ENCODE results near the gene NOC4L. TPM values are rescaled to one million over a fixed set of nuclear protein-coding genes. Genes with fewer than 3 reads are reported as not detected.

NOC4L gene
- total RNA-seq, 3 donors from 2014 or later (not counting 1 experiment from before 2014, with no cell fraction given) = 21.0 to 30.2 (median 21.7) TPM

GRCh38 chr12:132186857-132187620, 42.8 kb downstream of the NOC4L start:
- Mint-ChIP-seq H3K4me3 (peak overlapping the region; percentile 77), H3K27ac (peak overlapping the region in 1 of 2 donors; percentile 54), H3K4me1 (peaks cover 27 to 28% of the 10 kb centered on the region in 2 donors), H3K9me3 (peaks cover 0 to 6% of the 10 kb centered on the region in 2 donors), H3K27me3 (ENCODE audit: low read depth in 2 of 2) (peaks cover 0 to 8% of the 10 kb centered on the region in 2 donors), H3K36me3 (no peaks in the 10 kb centered on the region)
- peak overlapping the region; percentile 79 for H3K27ac ChIP-seq (ENCODE audit: low read length)
- no peak for TF ChIP-seq CTCF (IDR thresholded peaks at IDR 0.05)
- intact Hi-C loops (cut with micrococcal nuclease) = loop anchor here (5.0 kb wide), 1 partner anchor 35 kb away; no protein-coding TSS in a partner anchor
- H3K36me3 ChIP-seq (ENCODE audit: control insufficient read depth, insufficient read depth, low read length) = no peaks in the 10 kb centered on the region
- peak in 1 of 2 donors; percentile 64 for DNase-seq
- H3K27me3 ChIP-seq (ENCODE audit: control insufficient read depth, insufficient read depth, low read length) = no peaks in the 10 kb centered on the region
- no peaks in the 10 kb centered on the region for H3K9me3 ChIP-seq (ENCODE audit: control insufficient read depth, insufficient read depth, low read length)
- 79% methylated on average over 39 of the region's 39 CpGs for WGBS (ENCODE audit: insufficient coverage)
- ATAC-seq = no peak
- H3K4me1 ChIP-seq (ENCODE audit: control insufficient read depth, insufficient read depth, low read length) = peaks cover 53% of the 10 kb centered on the region
- H3K4me3 ChIP-seq (ENCODE audit: low read length) = no peak overlapping the region

- intact Hi-C loops (cut with micrococcal nuclease) = loop anchor here (5.0 kb wide), 1 partner anchor 36 kb away; no protein-coding TSS in a partner anchor
- TF ChIP-seq CTCF (IDR thresholded peaks at IDR 0.05) = no peak
- H3K4me3 Mint-ChIP-seq = peak overlapping the region; percentile 77
- H3K27ac Mint-ChIP-seq = peak overlapping the region in 1 of 2 donors; percentile 11
- WGBS (ENCODE audit: insufficient coverage) = 95% methylated on average over 35 of the region's 35 CpGs
- peaks cover 27 to 28% of the 10 kb centered on the region in 2 donors for H3K4me1 Mint-ChIP-seq
- Histone ChIP-seq H3K4me3 (ENCODE audit: low read length) (no peak overlapping the region), H3K4me1 (ENCODE audit: control insufficient read depth, insufficient read depth, low read length) (peaks cover 53% of the 10 kb centered on the region), H3K9me3 (ENCODE audit: control insufficient read depth, insufficient read depth, low read length) (no peaks in the 10 kb centered on the region), H3K27ac (ENCODE audit: low read length) (no peak overlapping the region), H3K36me3 (ENCODE audit: control insufficient read depth, insufficient read depth, low read length) (no peaks in the 10 kb centered on the region), H3K27me3 (ENCODE audit: control insufficient read depth, insufficient read depth, low read length) (no peaks in the 10 kb centered on the region)
- ATAC-seq (no peak), DNase-seq (peak in 1 of 2 donors; percentile 30)
- peaks cover 0 to 6% of the 10 kb centered on the region in 2 donors for H3K9me3 Mint-ChIP-seq
- peaks cover 0 to 5% of the 10 kb centered on the region in 2 donors for H3K27me3 Mint-ChIP-seq (ENCODE audit: low read depth in 2 of 2)
- H3K36me3 Mint-ChIP-seq = no peaks in the 10 kb centered on the region
These were observed 43.6 kb downstream of the NOC4L start for GRCh38 chr12:132187646-132188450.

- H3K4me1 Mint-ChIP-seq = peaks cover 27 to 28% of the 10 kb centered on the region in 2 donors
- peaks cover 0 to 1% of the 10 kb centered on the region in 2 donors for H3K27me3 Mint-ChIP-seq (ENCODE audit: low read depth in 2 of 2)
- ATAC-seq (no peak), DNase-seq (no peak)
- Histone ChIP-seq H3K9me3 (ENCODE audit: control insufficient read depth, insufficient read depth, low read length) (peaks cover 3% of the 10 kb centered on the region), H3K36me3 (ENCODE audit: control insufficient read depth, insufficient read depth, low read length) (no peaks in the 10 kb centered on the region), H3K27me3 (ENCODE audit: control insufficient read depth, insufficient read depth, low read length) (no peaks in the 10 kb centered on the region), H3K27ac (ENCODE audit: low read length) (no peak overlapping the region), H3K4me1 (ENCODE audit: control insufficient read depth, insufficient read depth, low read length) (peaks cover 53% of the 10 kb centered on the region), H3K4me3 (ENCODE audit: low read length) (no peak overlapping the region)
- H3K36me3 Mint-ChIP-seq = no peaks in the 10 kb centered on the region
- 93% methylated on average over 21 of the region's 21 CpGs for WGBS (ENCODE audit: insufficient coverage)
- intact Hi-C loops (cut with micrococcal nuclease) = loop anchor here (5.0 kb wide), 1 partner anchor 36 kb away; no protein-coding TSS in a partner anchor
- H3K9me3 Mint-ChIP-seq = peaks cover 0 to 6% of the 10 kb centered on the region in 2 donors
- no peak for TF ChIP-seq CTCF (IDR thresholded peaks at IDR 0.05)
- peak overlapping the region in 1 of 2 donors; percentile 11 for H3K27ac Mint-ChIP-seq
- peak overlapping the region; percentile 64 for H3K4me3 Mint-ChIP-seq
These were observed 44.2 kb downstream of the NOC4L start for GRCh38 chr12:132188451-132188901.
